NCI-H2171 (cell line): Measurements from ENCODE around the gene GABRG3.
"Not testable (repeated sequence)": the region's sequence is repeated elsewhere in the genome, so short reads cannot be mapped to it uniquely, and the experiment has no call there.

Experiments
- DNase-seq: peaks from one replicate; lab custom pipeline; 2025; lab: John Stamatoyannopoulos, UW

GABRG3 gene

DNA sequence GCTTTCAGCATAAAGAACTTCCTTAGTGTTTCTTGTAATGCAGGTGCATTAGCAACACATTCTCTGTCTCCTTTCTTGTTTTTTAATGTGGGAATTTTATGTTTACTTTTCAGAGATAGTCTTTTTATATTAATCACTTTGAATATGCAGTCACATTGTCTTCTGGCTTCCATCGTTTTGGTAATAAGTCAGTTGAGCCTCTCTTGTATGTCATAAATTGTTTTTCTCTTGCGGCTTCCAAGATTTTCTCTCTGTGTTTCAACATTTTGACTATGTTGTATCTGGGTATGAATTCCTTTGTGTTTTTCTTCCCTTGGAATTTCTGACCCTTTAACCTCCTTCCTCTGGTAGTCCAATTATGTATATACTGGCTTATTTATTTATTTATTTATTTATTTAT lies 25.3 kb downstream of the GABRG3 start:
- DNase-seq = no peak

DNA sequence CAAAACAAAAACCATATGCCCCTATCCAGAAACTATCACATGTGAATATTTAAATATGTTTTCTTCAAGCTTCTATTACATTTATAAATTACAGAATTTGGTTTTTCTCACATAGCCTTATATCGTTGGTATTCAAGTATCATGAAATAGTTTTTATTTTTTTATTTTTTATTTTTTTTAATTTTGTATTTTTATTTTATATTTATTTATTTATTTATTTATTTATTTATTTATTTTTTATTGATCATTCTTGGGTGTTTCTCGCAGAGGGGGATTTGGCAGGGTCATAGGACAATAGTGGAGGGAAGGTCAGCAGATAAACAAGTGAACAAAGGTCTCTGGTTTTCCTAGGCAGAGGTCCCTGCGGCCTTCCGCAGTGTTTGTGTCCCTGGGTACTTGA lies 32.0 kb downstream of the GABRG3 start:
- DNase-seq = not testable (repeated sequence)

DNA sequence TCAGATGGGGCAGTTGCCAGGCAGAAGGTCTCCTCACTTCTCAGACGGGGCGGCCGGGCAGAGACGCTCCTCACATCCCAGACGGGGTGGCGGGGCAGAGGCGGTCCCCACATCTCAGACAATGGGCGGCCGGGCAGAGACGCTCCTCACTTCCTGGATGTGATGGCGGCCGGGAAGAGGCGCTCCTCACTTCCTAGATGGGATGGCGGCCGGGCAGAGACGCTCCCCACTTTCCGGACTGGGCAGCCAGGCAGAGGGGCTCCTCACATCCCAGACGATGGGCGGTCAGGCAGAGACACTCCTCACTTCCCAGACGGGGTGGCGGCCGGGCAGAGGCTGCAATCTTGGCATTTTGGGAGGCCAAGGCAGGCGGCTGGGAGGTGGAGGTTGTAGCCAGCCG lies 33.2 kb downstream of the GABRG3 start:
- DNase-seq = not testable (repeated sequence)

DNA sequence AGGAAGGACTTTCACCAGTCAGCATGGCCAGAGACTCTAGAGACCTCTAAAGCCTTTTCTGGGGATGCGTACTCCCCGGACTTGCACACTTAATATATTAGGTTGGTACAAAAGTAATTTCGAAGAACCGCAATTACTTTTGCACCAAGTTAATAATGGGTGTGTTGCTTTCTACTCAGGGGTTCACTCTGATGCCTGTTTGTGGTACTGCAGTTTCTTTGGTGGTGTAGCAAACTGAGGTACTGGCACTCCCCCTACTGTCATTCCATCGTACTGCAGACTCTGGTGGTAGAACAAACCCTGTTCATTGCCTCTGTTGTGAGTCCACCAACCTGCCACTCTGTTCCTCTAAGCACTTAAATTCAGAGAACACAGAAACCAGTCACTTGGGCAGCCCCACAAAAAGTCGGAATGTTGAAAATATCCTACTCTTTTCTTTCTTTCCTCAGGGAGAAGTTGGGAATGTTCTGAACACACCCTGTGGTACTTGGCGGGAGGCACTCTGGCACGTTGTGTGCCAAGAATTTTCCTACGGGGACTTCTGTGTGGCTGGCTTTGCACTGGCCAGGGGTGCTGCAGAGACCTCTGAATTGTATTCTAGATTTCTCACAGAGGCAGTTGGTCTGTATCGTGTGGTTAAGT lies 46.3 kb downstream of the GABRG3 start:
- peak; percentile 34 for DNase-seq

DNA sequence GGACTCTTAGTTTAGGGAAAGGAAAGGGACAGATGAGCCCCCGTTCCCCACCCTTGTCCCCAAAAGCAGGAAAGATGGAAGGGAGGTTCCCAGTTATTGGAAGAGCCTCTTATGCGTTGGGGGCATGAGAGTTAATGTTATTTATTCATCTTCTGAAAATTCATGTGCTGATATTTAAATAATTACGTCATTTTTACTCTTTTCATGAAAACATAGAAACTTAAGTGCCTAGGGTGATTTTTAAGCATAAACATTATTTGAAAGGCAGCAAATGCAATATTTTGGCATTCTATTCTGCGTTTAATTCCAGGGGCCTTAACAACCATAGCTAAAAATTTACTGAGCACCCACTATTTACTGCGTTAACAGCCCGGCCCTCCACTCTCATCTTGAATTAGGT lies 48.7 kb downstream of the GABRG3 start:
- DNase-seq = no peak

DNA sequence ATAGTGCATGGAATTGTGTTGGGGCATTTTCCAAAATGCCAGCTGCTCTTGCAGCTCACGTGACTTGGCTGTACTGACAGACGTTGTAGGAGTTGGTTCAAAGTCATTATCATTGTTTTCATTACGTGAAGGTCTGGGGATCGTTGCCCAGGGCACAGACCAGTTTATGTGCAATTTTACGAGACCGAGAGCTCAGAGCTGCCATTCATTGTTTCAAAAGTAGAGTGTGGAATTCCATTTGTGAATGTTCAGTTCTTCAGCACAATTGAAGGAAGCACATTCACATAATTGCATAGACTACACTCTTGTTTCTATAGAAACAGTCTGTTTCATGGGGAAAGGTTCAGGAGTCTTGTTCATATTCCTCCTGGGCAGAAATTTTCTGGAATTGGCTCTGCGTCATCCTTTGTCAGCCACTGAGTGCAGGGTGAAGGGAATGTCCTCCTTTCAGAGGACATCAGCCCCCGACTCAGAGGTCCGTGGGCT lies 54.5 kb downstream of the GABRG3 start:
- no peak for DNase-seq

DNA sequence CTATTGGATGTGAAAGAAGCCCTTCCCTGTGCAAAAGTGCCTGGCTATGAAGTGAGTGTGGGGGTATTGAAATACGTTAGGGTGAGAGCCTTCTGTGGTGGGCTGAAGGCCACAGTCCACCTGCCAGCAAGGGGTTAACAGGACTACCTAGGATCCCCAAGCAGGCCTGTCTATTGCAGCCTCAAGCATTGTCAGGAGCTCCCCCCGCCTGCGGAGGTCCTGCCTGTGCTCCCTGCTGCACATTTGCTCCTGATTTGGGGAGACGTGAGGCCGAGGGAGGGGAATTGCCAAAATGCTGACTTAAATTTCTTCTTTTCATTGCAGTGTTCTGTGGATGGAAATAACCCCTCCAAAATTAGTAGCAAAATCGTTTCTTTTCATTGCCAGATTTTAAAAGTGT lies 56.2 kb downstream of the GABRG3 start:
- DNase-seq = no peak

DNA sequence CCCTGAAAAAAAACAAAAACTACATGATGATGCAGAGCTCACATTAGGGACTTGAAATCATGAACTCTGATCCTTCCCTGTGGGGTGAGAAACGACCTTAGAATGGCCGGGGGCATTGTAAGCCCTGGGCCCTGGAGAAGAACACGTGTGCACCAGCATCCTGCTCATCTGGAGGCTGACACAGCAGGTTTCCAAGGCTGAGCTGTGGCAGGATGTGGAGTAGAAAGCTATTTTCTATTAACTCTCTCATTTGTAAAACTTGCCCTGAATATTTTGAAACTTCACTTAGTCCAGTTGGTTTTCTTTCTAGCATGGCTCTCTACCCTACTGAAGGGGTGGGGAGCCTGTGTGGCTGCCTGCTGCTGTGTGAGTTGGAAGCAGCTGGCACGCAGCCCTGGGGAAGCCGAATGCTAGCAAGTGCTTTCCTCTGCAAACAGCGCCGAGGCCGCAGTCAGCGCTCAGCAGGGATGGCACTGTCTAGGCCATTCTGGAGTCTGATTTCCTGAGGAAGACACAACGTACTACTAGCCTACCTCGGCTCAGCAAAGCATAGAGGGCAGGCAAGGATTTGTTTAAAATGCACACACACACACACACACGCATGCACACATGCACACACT lies 58.0 kb downstream of the GABRG3 start:
- peak; percentile 4 for DNase-seq

DNA sequence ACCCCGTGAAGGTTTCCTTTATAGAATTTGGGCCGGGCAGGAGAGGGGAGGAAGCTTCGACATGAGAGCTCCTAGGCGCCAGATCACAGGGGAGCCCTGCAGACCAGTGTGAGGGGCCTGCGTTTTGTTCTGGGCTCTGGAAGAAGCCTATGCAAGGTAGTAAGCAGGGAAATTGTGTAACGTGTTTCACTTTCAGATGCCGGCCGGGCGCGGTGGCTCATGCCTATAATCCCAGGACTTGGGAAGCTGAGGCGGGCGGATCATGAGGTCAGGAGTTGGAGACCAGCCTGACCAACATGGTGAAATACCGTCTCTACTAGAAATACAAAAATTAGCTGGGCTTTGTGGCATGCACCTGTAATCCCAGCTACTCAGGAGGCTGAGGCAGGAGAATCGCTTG lies 65.2 kb downstream of the GABRG3 start:
- no peak for DNase-seq

DNA sequence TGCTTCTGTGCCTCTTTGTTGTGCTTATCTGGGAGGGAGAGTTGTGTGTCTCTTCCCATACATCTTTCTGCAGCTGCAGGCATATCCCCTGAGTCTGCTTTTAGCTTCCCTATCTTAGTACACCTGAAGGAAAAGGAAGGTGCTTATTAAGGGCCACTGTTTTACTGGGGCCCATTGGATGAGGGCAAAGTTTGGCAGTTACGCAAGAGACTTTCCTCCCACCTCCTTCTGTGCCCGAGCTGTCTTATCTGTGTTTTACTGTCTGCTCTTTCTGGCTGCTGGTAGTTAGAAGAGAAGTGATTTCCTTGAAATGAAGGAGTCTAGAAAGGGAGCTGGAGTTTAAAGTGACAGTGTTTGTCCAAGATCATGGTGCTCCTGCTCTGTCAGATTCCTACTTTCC lies 66.5 kb downstream of the GABRG3 start:
- DNase-seq = no peak

DNA sequence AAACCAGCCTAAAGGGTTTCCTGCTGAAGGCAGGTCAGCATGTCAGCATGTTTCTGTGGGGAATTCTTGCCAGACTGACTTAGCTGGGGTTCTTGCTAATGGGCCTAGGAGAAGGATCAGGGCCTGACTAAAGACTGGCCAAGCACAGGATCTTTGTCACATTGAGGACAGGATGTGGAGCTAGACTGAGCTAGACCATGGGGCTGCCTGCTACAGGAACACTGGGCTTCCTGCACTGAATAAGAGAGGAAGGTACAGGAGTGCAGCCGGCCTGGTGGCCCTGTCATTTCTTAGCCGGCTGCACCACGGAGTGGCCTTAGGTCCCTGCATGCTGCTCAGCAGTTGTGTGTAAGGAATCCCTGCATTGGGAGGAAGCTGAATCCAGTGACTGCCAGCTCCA lies 68.2 kb downstream of the GABRG3 start:
- no peak for DNase-seq

DNA sequence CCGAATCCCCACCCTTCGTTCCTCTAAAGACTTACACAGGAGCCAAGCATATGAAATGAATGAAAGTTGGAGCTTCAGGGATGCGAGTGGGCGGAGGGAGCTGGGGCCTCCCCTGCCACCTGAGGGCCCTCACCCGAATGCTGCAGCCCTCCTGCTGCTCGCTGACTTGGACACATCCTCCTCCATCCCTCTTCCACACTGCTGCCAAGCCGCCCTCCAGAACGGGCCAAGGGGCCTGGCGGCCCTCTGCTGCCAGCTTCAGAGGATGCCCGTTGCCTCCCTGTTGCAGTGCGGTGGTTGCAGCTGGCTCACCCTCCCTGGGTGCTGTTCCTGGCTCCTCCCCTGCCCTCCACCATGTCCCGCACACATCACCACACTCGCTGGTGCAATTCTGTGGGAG lies 71.2 kb downstream of the GABRG3 start:
- no peak for DNase-seq

DNA sequence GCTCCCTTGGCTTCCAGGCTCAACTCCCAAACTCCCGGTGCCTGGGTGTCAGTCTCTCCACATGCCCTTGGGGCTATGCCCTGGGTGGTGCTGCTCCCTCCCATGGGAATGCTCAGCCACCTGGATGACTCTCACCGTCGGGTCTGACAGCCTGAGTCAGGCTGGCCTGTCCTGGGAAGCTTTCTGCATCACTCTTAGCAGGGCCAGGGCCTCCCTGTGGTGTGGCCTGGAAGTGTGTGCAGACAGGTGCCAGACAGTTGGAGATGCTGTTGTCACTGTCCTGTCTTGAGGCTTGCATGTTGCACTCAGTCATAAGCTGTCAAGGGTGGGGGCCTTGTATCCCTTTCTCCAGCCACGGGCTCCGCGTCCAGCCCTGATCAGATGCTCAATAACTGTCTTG lies 71.7 kb downstream of the GABRG3 start:
- DNase-seq = no peak

DNA sequence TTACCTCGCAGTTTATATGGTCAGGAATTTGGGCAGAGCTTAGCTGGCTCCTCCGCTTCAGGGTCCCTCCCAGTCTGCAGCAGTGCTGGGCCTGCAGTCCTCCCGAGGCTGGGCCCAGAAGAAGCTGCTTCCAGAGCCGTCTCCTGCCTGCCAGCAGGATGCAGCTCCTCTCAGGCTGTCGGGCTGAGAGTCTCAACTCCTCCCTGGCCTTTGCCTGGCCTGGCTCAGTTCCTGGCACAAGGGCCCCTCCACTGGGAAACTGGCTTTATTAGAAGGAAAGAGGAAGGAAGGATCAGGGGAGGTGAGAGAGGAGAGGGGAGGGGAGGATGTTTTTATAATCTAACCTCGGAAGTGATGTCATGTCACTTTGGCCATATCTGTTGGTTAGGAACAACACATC lies 72.8 kb downstream of the GABRG3 start:
- no peak for DNase-seq

DNA sequence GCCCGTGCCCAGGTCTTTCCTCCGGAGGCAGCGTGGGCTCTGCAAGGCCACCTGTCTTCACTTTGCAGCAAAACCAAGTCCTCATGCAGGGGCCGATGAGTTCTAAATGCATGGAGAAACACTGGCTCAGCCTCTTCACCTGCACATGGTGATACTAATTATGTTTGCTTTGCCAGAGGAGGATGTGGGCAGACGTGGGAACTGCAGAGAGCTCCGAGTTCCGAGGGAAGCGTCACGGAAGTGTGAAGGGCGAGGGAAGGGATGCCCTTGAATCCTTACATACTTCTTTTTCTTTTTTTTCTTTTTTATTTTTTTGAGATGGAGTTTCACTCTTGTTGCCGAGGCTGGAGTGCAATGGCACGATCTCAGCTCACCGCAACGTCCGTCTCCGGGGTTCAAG lies 74.8 kb downstream of the GABRG3 start:
- no peak for DNase-seq

DNA sequence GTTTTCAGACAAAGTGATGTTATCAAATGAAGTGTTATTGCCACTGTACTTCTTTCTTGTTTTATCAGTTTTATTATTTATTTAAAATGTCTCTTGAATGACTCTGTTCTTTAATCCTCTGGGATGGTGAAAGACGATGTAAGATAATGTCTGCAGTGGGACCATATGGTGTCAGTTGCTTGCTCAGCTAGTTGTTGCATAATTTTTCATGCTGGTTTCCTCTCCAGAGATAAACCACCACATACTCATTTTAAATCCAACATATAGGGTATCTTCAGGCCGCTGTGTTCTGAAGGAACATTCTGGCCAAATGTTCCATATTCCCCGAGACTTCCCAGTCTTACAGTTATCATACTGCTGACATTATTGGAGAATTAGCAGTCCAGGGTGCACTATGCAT lies 75.9 kb downstream of the GABRG3 start:
- DNase-seq = no peak

DNA sequence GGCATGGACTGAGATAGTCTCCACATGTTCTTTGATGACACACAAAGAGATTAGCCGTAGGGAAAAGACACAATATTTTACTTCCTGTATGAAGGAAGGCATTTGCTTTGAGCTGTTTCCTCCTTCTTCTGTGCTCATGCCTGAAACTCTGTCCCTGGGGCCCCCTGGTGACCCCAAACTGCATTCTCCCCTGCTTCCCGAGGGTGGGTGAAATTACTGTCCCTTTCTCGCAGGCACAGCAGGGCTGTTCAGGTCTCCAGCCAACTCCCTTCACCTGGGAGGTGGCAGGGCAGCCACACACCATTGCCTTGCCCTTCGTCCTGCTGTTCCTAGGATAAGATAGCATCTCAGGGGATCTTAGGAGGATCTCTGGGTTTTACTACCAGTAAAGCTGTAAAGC lies 79.2 kb downstream of the GABRG3 start:
- no peak for DNase-seq

DNA sequence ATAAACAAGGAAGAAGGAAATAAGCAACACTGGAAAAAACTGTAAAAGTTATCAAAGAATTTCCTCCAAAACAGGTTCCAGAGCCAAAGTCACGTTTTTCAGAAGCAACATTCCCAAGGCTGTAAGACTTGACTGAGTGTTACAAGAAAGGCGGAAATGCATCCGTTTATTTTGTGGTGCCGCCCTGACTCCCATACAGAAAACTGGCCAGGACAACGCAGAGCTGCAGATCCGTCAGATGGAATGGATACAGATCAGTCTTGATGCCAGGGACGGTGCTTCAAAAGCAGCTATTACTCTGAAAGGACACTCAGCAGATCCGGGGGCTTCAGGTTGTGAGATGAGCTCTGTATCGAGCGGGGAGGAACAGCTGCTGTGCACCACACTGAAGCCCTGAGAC lies 83.4 kb downstream of the GABRG3 start:
- no peak for DNase-seq

DNA sequence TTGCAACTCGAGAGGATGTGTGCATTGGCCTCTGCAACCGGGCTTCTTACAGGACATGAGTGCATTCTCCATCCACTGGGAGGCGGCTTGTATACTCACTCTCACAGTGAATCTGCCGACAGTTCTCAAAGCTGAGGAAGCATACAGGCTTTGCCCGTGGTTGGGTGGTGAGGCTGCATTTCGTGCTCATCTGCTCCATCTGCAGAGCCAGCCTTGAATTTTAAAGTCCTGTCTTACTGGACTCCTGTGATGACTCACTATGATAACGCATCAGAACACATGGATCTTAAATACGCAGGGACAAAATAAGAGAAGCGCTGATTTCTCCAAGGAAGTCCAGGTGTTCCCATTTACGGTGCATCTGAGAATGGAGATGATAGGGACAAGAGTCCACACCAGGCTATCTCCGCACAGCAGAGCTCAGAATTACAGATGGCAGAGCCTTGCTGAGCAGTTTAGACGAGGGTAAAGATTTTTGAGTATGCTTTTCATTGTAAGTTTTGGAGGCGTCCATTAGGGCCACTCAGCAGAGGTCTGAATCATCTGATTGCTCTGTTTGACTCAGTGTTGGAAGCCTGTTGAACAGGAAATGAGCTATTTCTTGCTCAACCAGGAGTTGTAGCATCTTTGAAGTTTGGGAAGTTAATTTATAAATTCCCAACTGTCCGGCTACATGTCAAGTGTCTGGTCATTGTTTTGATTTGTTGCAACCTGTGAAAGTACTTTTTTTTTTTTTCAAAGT lies 87.1 kb downstream of the GABRG3 start:
- DNase-seq = no peak

DNA sequence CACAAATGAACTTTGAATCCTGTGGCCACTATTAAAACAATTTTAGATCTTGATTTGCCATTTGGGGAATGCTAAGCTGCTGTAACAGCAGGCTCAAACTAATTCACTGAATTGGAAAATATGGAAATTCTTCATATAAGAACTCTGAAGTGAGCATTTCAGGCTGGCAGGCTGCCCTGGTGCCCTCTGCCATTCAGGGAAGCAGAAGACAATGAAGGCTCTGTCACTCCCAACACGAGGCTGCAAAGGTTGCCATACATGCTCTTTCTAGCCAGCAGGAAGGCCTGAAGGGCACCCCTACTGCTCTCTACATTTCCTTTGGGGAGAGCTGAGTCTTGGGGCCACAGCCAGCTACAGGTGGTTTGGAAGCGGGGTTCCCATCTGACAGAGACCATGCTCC lies 88.0 kb downstream of the GABRG3 start:
- DNase-seq = no peak

DNA sequence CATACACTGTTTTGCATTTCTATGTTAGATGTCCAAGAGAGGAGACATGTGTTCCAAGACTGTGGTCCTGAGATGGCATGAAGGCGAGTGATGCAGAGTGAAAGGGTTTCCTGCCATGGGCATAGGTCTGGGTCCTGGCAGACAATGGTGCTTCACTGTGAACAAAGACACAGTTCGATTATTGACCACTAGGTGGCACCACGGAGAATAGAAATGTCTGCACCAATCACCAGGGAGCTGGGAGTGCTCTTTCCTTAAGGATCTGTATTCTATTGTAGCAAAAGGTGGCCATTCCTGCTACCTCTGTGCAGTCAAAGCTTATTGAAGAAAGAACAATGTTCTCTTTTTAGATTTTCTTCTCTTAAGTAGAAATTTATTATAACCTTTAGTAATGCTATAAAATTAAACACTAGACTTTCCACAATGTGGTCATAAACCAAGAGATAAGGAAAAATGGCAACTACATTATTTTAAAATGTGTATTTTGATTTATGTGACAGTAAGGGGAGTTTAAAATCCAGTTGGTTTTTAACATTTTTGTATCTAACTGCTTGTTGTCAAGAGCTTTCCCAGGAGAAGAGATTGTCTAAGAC lies 88.7 kb downstream of the GABRG3 start:
- DNase-seq = peak; percentile 40

DNA sequence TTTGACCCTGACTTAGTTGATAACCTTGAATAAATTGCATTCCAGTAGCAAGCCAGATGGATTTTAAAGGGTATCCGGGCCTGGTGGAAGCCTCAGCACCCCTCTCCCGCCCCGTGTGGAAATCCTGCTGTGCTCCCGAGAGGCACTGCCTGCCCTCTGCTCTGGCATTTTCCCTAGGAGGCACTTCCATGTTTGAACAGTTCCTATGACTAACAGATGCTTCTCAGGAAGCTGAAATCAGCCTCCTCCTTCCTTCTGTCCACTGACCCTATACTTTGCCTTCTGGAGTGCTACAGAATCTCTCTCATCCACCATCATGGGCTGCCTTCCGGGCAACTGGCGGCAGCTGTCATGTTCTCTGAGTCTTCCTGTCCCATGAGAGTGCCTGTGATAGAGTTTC lies 90.8 kb downstream of the GABRG3 start:
- no peak for DNase-seq

DNA sequence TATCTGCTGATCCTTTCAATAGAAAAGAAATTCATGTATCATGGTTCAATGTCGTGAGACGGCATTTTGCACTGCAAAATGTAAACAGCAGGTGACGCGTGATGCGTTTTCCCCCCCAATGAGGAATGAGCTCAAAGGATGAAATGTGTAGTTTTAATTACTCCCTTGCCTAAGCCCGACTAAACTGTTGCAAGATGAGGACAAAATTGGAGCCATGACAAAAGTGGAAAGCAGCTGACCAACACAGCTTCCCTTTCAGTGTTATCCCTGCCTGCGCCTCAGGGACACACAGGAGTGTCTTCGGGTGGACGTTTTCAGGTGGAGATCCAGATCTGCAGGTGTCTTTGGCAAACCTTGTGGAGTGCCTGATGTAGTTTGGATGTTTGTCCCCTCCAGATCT lies 92.0 kb downstream of the GABRG3 start:
- no peak for DNase-seq
